ENCODE measurements around the gene TLR6.
"Not testable (repeated sequence)": the region's sequence is repeated elsewhere in the genome, so short reads cannot be mapped to it uniquely, and the experiment has no call there.

DNA sequence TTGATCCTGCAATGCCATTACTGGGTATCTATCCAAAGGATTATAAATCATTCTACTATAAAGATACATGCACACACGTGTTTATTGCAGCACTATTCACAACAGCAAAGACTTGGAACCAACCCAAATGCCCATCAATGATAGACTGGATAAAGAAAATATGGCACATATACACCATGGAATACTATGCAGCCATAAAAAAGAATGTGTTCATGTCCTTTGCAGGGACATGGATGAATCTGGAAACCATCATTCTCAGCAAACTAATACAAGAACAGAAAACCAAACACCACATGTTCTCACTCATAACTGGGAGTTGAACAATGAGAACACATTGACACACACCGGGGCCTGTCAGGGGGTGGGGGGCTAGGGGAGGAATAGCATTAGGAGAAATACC lies 78.7 kb downstream of the TLR6 start:
- TF ChIP-seq POLR2AphosphoS5 (IDR thresholded peaks at IDR 0.05; ENCODE audit: insufficient read depth in 1 of 2, low read depth in 1 of 2), result not testable (repeated sequence)
- TF ChIP-seq, protein P1, sequence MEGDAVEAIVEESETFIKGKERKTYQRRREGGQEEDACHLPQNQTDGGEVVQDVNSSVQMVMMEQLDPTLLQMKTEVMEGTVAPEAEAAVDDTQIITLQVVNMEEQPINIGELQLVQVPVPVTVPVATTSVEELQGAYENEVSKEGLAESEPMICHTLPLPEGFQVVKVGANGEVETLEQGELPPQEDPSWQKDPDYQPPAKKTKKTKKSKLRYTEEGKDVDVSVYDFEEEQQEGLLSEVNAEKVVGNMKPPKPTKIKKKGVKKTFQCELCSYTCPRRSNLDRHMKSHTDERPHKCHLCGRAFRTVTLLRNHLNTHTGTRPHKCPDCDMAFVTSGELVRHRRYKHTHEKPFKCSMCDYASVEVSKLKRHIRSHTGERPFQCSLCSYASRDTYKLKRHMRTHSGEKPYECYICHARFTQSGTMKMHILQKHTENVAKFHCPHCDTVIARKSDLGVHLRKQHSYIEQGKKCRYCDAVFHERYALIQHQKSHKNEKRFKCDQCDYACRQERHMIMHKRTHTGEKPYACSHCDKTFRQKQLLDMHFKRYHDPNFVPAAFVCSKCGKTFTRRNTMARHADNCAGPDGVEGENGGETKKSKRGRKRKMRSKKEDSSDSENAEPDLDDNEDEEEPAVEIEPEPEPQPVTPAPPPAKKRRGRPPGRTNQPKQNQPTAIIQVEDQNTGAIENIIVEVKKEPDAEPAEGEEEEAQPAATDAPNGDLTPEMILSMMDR (IDR thresholded peaks at IDR 0.05), result not testable (repeated sequence)
